PC-3 (cell line): ENCODE data around the gene PLXNA1. TPM values are rescaled to one million over a fixed set of nuclear protein-coding genes. Genes with fewer than 3 reads are reported as not detected.

Experiments
- ATAC-seq: fragments of 200-7000 bp; cut with Tn5 transposase; 2 replicates; pipeline ENCODE4 v1.9.1; 2020; ENCODE audit warnings: mild to moderate bottlenecking, moderate library complexity
- BruUV-seq: library from RNA; stranded (reverse); fragments of 400-500 nt; replicated peaks from 2 replicates; lab custom pipeline; 2021; lab: Mats Ljungman, UMichigan
- CTCF ChIA-PET: fragments of 300-600 bp; sonication (Branson Sonifier 250); formaldehyde crosslinking; loops from one replicate; lab custom pipeline; 2022; ENCODE audit warnings: antibody characterized with exemption; lab: Charles Lee
- POLR2A ChIA-PET: fragments of 300-600 bp; sonication (Branson Sonifier 250); formaldehyde crosslinking; loops from one replicate; lab custom pipeline; 2022; ENCODE audit warnings: antibody characterized with exemption; ENCODE audit not compliant: unreplicated experiment; lab: Charles Lee
- DNase-seq: peaks from one replicate; pipeline ENCODE4 v3.0.0-alpha.2; 2015
- H2AFZ ChIP-seq: fragments of 300-600 bp; sonication (generic); 2 replicates; pipeline ENCODE4 v1.6.0; 2016; ENCODE audit warnings: antibody characterized with exemption, low read length
- H3F3A ChIP-seq: fragments of 300-600 bp; sonication (generic); one replicate; pipeline ENCODE4 v1.6.0; 2017; ENCODE audit warnings: antibody characterized with exemption, low read length, control low read depth, mild to moderate bottlenecking; ENCODE audit not compliant: unreplicated experiment
- H3K27ac ChIP-seq: fragments of 300-600 bp; sonication (generic); 2 replicates; pipeline ENCODE4 v1.5.1; 2016; ENCODE audit warnings: mild to moderate bottlenecking, low read length
- H3K27me3 ChIP-seq: fragments of 300-600 bp; sonication (generic); 2 replicates; pipeline ENCODE4 v1.6.1; 2016; ENCODE audit warnings: low read length, mixed read lengths
- H3K36me3 ChIP-seq: fragments of 300-600 bp; sonication (generic); 2 replicates; pipeline ENCODE4 v1.6.1; 2016; ENCODE audit warnings: low read depth, mixed run types, low read length, mixed read lengths
- H3K4me1 ChIP-seq: fragments of 300-600 bp; sonication (generic); 2 replicates; pipeline ENCODE4 v1.5.1; 2016; ENCODE audit warnings: low read length; ENCODE audit not compliant: insufficient read depth
- H3K4me2 ChIP-seq: fragments of 300-600 bp; sonication (generic); 2 replicates; pipeline ENCODE4 v1.6.0; 2016; ENCODE audit warnings: low read length
- H3K4me3 ChIP-seq: fragments of 300-600 bp; sonication (generic); 2 replicates; pipeline ENCODE4 v1.5.1; 2016; ENCODE audit warnings: mild to moderate bottlenecking, low read length, mixed read lengths
- H3K79me2 ChIP-seq: fragments of 300-600 bp; sonication (generic); 2 replicates; pipeline ENCODE4 v1.6.1; 2017; ENCODE audit warnings: low read length, mixed read lengths
- H3K9ac ChIP-seq: fragments of 300-600 bp; sonication (generic); 2 replicates; pipeline ENCODE4 v1.6.0; 2016; ENCODE audit warnings: mild to moderate bottlenecking, low read length
- H3K9me2 ChIP-seq: fragments of 300-600 bp; sonication (generic); replicated peaks from 2 replicates; pipeline ENCODE4 v1.6.1; 2016; ENCODE audit warnings: mixed run types, low read length, mixed read lengths
- H3K9me3 ChIP-seq: fragments of 300-600 bp; sonication (generic); 2 replicates; pipeline ENCODE4 v1.6.1; 2016; ENCODE audit warnings: low read length, mixed read lengths
- H4K20me1 ChIP-seq: fragments of 300-600 bp; sonication (generic); 2 replicates; pipeline ENCODE4 v1.6.1; 2016; ENCODE audit warnings: low read length, mixed read lengths
- CTCF ChIP-seq: fragments of 300-600 bp; sonication (generic); conservative IDR thresholded peaks from 2 replicates; pipeline ENCODE4 v1.5.1; 2017; ENCODE audit warnings: antibody characterized with exemption, low read depth, mild to moderate bottlenecking, low read length
- EZH2 ChIP-seq: fragments of 300-600 bp; sonication (generic); IDR thresholded peaks from one replicate; pipeline ENCODE4 v1.6.1; 2017; ENCODE audit warnings: antibody characterized with exemption, mild to moderate bottlenecking, low read length; ENCODE audit not compliant: unreplicated experiment
- EZH2phosphoT487 ChIP-seq: fragments of 300-600 bp; sonication (generic); IDR thresholded peaks from 2 replicates; pipeline ENCODE4 v1.6.1; 2018; ENCODE audit warnings: mild to moderate bottlenecking, antibody characterized with exemption, low read length, borderline replicate concordance
- intact Hi-C: fragments of 100-400 bp; cut with micrococcal nuclease; formaldehyde crosslinking; loops from 2 replicates; pipeline ENCODE4 v1.9.0; 2023
- total RNA-seq: library from RNA; depleted of rRNA; stranded (reverse); fragments of >200 nt; gene quantifications from 2 replicates; pipeline ENCODE4 v1.2.3, GENCODE V29; 2014

PLXNA1 gene
- total RNA-seq, 1 experiment from 2014 or later, result 30.0 TPM

GRCh38 chr3:126972866-126973265 lies 10.0 kb upstream of the PLXNA1 start:
- no peak for DNase-seq
- no peaks in the 10 kb centered on the region for H3F3A ChIP-seq
- no peak overlapping the region for H3K4me3 ChIP-seq
- no TSS peak for BruUV-seq
- ChIA-PET POLR2A (no interaction called here), CTCF (no interaction called here)
- no peaks in the 10 kb centered on the region for H3K9me2 ChIP-seq
- TF ChIP-seq EZH2phosphoT487, result no peak
- TF ChIP-seq CTCF, result no peak
- no peak for TF ChIP-seq EZH2
- H3K27me3 ChIP-seq, result no peaks in the 10 kb centered on the region
- H3K79me2 ChIP-seq, result no peaks in the 10 kb centered on the region
- H3K4me2 ChIP-seq, result no peak overlapping the region
- H2AFZ ChIP-seq, result no peak overlapping the region
- no peak overlapping the region for H3K27ac ChIP-seq
- H3K9me3 ChIP-seq, result peaks cover 4% of the 10 kb centered on the region; the same call in 1 of the 2 replicates
- H3K4me1 ChIP-seq, result no peaks in the 10 kb centered on the region
- H4K20me1 ChIP-seq, result no peaks in the 10 kb centered on the region
- ATAC-seq, result no peak
- intact Hi-C loops, result no loop called here
- H3K9ac ChIP-seq, result no peak overlapping the region
- H3K36me3 ChIP-seq, result no peaks in the 10 kb centered on the region

GRCh38 chr3:126973814-126974213 lies 9.1 kb upstream of the PLXNA1 start:
- Histone ChIP-seq H3K9me2 (no peaks in the 10 kb centered on the region), H3K79me2 (no peaks in the 10 kb centered on the region), H2AFZ (no peak overlapping the region), H3K4me1 (no peaks in the 10 kb centered on the region), H3K9me3 (peaks cover 4% of the 10 kb centered on the region; the same call in 1 of the 2 replicates), H3K4me3 (no peak overlapping the region), H3K9ac (no peak overlapping the region), H3F3A (no peaks in the 10 kb centered on the region), H3K4me2 (no peak overlapping the region), H3K36me3 (no peaks in the 10 kb centered on the region), H3K27me3 (no peaks in the 10 kb centered on the region), H3K27ac (no peak overlapping the region), H4K20me1 (no peaks in the 10 kb centered on the region)
- TF ChIP-seq CTCF (no peak), EZH2phosphoT487 (no peak), EZH2 (no peak)
- BruUV-seq, result no TSS peak
- CTCF ChIA-PET, result no interaction called here
- ATAC-seq, result no peak
- POLR2A ChIA-PET, result no interaction called here
- intact Hi-C loops, result no loop called here
- DNase-seq, result no peak

GRCh38 chr3:126974756-126975155 lies 8.2 kb upstream of the PLXNA1 start:
- H3K4me3 ChIP-seq, result no peak overlapping the region
- no peaks in the 10 kb centered on the region for H4K20me1 ChIP-seq
- H3K79me2 ChIP-seq, result no peaks in the 10 kb centered on the region
- POLR2A ChIA-PET, result no interaction called here
- no peaks in the 10 kb centered on the region for H3F3A ChIP-seq
- H3K9me2 ChIP-seq, result no peaks in the 10 kb centered on the region
- no peaks in the 10 kb centered on the region for H3K4me1 ChIP-seq
- DNase-seq, result no peak
- H2AFZ ChIP-seq, result no peak overlapping the region
- no peak for TF ChIP-seq CTCF
- no peak for TF ChIP-seq EZH2
- TF ChIP-seq EZH2phosphoT487, result no peak
- no peak for ATAC-seq
- no peaks in the 10 kb centered on the region for H3K36me3 ChIP-seq
- intact Hi-C loops, result no loop called here
- peaks cover 4% of the 10 kb centered on the region; the same call in 1 of the 2 replicates for H3K9me3 ChIP-seq
- H3K27me3 ChIP-seq, result no peaks in the 10 kb centered on the region
- H3K9ac ChIP-seq, result no peak overlapping the region
- H3K4me2 ChIP-seq, result no peak overlapping the region
- no peak overlapping the region for H3K27ac ChIP-seq
- CTCF ChIA-PET, result no interaction called here
- BruUV-seq, result no TSS peak
